Gastrocnemius medialis (tissue), 4 donors: ENCODE measurements around the gene ARHGAP8.

Experiments used
- POLR2A ChIP-seq, 2 donors: fragments of 450-650 bp; IDR thresholded peaks; one replicate each; pipeline ENCODE4 v1.6.1; 2017; ENCODE audit warnings: antibody characterized with exemption in 2 of 2, mild to moderate bottlenecking in 2 of 2, moderate library complexity in 2 of 2
- TF ChIP-seq, protein P1 (sequence below), 5 experiments: fragments of 450-650 bp in 3 of 5; fragments of 200-600 bp in 2 of 5; sonication (generic) in 2 of 5; IDR thresholded peaks in 4 of 5; conservative IDR thresholded peaks in 1 of 5; 1 replicate in 4 of 5; 2 replicates in 1 of 5; pipeline ENCODE4 v1.5.1; 2016 to 2019; ENCODE audit warnings: antibody characterized with exemption in 5 of 5, mild to moderate bottlenecking in 3 of 5, moderate library complexity in 3 of 5

DNA sequence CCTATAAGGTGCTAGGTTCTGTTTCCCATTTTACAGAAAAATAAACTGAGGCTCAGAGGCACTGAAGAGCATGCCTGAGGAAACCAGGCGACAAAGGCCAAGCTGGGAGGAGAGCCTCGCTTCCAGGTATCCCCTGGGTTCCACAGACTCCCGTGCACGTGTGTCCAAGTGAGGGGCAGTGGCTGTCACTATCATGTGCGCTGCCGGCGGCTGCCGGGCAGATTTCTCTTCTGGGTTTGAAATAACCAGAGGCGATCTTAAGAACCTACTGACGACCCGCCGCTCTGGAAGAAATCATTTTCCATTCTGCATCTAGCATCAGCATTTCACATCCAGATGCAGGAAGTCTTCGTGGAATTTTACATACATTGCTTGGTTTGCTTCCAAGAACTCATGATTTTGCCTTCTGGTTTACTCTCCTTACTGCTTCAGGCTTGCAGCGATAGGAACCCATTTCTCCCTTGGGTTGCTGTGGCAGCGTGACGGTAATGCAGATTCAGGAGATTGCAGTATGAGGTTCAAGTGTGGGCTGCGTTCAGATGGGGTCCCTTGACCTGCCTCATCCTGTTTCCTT, 28.6 kb downstream of the ARHGAP8 start:
- TF ChIP-seq, protein P1, sequence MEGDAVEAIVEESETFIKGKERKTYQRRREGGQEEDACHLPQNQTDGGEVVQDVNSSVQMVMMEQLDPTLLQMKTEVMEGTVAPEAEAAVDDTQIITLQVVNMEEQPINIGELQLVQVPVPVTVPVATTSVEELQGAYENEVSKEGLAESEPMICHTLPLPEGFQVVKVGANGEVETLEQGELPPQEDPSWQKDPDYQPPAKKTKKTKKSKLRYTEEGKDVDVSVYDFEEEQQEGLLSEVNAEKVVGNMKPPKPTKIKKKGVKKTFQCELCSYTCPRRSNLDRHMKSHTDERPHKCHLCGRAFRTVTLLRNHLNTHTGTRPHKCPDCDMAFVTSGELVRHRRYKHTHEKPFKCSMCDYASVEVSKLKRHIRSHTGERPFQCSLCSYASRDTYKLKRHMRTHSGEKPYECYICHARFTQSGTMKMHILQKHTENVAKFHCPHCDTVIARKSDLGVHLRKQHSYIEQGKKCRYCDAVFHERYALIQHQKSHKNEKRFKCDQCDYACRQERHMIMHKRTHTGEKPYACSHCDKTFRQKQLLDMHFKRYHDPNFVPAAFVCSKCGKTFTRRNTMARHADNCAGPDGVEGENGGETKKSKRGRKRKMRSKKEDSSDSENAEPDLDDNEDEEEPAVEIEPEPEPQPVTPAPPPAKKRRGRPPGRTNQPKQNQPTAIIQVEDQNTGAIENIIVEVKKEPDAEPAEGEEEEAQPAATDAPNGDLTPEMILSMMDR (IDR thresholded peaks at IDR 0.05 in 4 of 5, conservative IDR thresholded peaks at IDR 0.05 in 1 of 5) = no peak
- no peak for TF ChIP-seq POLR2A (IDR thresholded peaks at IDR 0.05)
